Ammon's horn (tissue), 1 donor: ENCODE results near the gene MPHOSPH9.

Experiments
- DNase-seq: peaks from one replicate; pipeline ENCODE4 v3.0.0-alpha.2; 2016; ENCODE audit warnings: low spot score

MPHOSPH9 gene

GRCh38 chr12:123149501-123150274 lies 83.3 kb downstream of the MPHOSPH9 start:
- no peak for DNase-seq

GRCh38 chr12:123149088-123149487 lies 83.9 kb downstream of the MPHOSPH9 start:
- no peak for DNase-seq

GRCh38 chr12:123148655-123149054 lies 84.3 kb downstream of the MPHOSPH9 start:
- DNase-seq = no peak

GRCh38 chr12:123148223-123148622 lies 84.7 kb downstream of the MPHOSPH9 start:
- DNase-seq = no peak

- DNase-seq = no peak
Observed at GRCh38 chr12:123145211-123145610, 87.7 kb downstream of the MPHOSPH9 start.

GRCh38 chr12:123143736-123144461 lies 89.0 kb downstream of the MPHOSPH9 start:
- no peak for DNase-seq

- DNase-seq = no peak
Observed at GRCh38 chr12:123142921-123143735, 89.8 kb downstream of the MPHOSPH9 start.

- peak; percentile 61 for DNase-seq
Observed at GRCh38 chr12:123142518-123142840, 90.5 kb downstream of the MPHOSPH9 start.

- no peak for DNase-seq
Observed at GRCh38 chr12:123141615-123142517, 91.1 kb downstream of the MPHOSPH9 start.

GRCh38 chr12:123140676-123141614 lies 92.0 kb downstream of the MPHOSPH9 start:
- DNase-seq = no peak

GRCh38 chr12:123139926-123140675 lies 92.8 kb downstream of the MPHOSPH9 start:
- no peak for DNase-seq

- no peak for DNase-seq
Observed at GRCh38 chr12:123135688-123136087, 97.3 kb downstream of the MPHOSPH9 start.

GRCh38 chr12:123134826-123135225 lies 98.1 kb downstream of the MPHOSPH9 start:
- DNase-seq = no peak

GRCh38 chr12:123134271-123134671 lies 98.7 kb downstream of the MPHOSPH9 start:
- no peak for DNase-seq

- DNase-seq = no peak
Observed at GRCh38 chr12:123133701-123134100, 99.2 kb downstream of the MPHOSPH9 start.

GRCh38 chr12:123132951-123133619 lies 99.9 kb downstream of the MPHOSPH9 start:
- no peak for DNase-seq

- DNase-seq = no peak
Observed at GRCh38 chr12:123131879-123132402, 101.0 kb downstream of the MPHOSPH9 start.

- no peak for DNase-seq
Observed at GRCh38 chr12:123131291-123131832, 101.6 kb downstream of the MPHOSPH9 start.

GRCh38 chr12:123129621-123130020 lies 103.3 kb downstream of the MPHOSPH9 start:
- no peak for DNase-seq
